ENCODE results near the gene FJX1.

DNA sequence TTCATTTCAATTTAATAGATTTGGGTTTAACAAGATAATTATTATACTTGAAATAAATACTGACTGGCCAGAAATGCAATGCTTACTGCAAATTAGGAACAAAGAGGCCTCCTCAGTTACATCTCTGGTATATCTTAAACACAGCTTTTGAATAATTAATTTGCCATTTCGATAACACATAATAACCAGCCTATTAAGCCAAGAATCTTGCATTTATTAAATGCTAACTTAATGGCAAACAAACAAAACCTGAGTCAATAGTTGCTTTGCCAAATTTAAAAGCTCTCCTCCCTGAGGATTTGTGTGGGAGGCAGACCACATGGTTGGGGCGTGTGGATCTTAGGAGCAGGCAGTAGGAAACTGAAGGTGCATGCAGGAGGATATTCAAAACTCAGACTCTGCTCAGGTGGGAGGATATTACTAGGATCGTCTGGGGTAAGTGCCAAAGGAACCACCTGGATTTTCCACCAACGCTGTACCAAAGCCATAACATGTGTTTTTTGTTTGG, 17.9 kb upstream of the FJX1 start:
- TF ChIP-seq, protein P1, sequence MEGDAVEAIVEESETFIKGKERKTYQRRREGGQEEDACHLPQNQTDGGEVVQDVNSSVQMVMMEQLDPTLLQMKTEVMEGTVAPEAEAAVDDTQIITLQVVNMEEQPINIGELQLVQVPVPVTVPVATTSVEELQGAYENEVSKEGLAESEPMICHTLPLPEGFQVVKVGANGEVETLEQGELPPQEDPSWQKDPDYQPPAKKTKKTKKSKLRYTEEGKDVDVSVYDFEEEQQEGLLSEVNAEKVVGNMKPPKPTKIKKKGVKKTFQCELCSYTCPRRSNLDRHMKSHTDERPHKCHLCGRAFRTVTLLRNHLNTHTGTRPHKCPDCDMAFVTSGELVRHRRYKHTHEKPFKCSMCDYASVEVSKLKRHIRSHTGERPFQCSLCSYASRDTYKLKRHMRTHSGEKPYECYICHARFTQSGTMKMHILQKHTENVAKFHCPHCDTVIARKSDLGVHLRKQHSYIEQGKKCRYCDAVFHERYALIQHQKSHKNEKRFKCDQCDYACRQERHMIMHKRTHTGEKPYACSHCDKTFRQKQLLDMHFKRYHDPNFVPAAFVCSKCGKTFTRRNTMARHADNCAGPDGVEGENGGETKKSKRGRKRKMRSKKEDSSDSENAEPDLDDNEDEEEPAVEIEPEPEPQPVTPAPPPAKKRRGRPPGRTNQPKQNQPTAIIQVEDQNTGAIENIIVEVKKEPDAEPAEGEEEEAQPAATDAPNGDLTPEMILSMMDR (conservative IDR thresholded peaks at IDR 0.05; ENCODE audit: low read length), result no peak
- TF ChIP-seq EZH2phosphoT487 (IDR thresholded peaks at IDR 0.05; ENCODE audit: borderline replicate concordance, low read depth, low read length), result no peak

Measured in OCI-LY7 (cell line).